A673 (cell line): ENCODE measurements around the gene GSG1L. TPM values are rescaled to one million over a fixed set of nuclear protein-coding genes. Genes with fewer than 3 reads are reported as not detected.
"Not testable (repeated sequence)": the region's sequence is repeated elsewhere in the genome, so short reads cannot be mapped to it uniquely, and the experiment has no call there.

Experiments used
- BruUV-seq: library from RNA; stranded (reverse); fragments of 400-500 nt; replicated peaks from 2 replicates; lab custom pipeline; 2021; lab: Mats Ljungman, UMichigan
- CTCF ChIA-PET: fragments of 300-600 bp; sonication (Branson Sonifier 250); formaldehyde crosslinking; loops from one replicate; lab custom pipeline; 2022; ENCODE audit warnings: antibody characterized with exemption; lab: Charles Lee
- POLR2A ChIA-PET: fragments of 300-600 bp; sonication (Branson Sonifier 250); formaldehyde crosslinking; loops from one replicate; lab custom pipeline; 2022; ENCODE audit warnings: antibody characterized with exemption; ENCODE audit not compliant: low non-redundant PET; lab: Charles Lee
- DNase-seq: peaks from one replicate; pipeline ENCODE4 v3.0.0-alpha.2; 2015; ENCODE audit warnings: low spot score
- H3K27ac ChIP-seq: fragments of 200-600 bp; sonication (generic); 2 replicates; pipeline ENCODE4 v1.5.1; 2016; ENCODE audit warnings: mixed run types, low read depth, mild to moderate bottlenecking, mixed read lengths, antibody characterized with exemption, low read length; ENCODE audit not compliant: poor library complexity, severe bottlenecking
- H3K27me3 ChIP-seq: fragments of 200-600 bp; sonication (generic); replicated peaks from 2 replicates; pipeline ENCODE4 v1.6.1; 2017; ENCODE audit warnings: mixed run types, low read depth, mild to moderate bottlenecking, mixed read lengths, antibody characterized with exemption, low read length; ENCODE audit not compliant: insufficient read depth, poor library complexity
- H3K36me3 ChIP-seq: fragments of 200-600 bp; sonication (generic); 2 replicates; pipeline ENCODE4 v1.6.1; 2016; ENCODE audit warnings: mixed run types, mild to moderate bottlenecking, mixed read lengths, antibody characterized with exemption, low read length; ENCODE audit not compliant: insufficient read depth, poor library complexity, severe bottlenecking
- H3K4me1 ChIP-seq: fragments of 200-600 bp; sonication (generic); 2 replicates; pipeline ENCODE4 v1.6.1; 2017; ENCODE audit warnings: mixed run types, mild to moderate bottlenecking, mixed read lengths, antibody characterized with exemption, low read length; ENCODE audit not compliant: insufficient read depth, poor library complexity, severe bottlenecking
- H3K4me3 ChIP-seq: fragments of 200-600 bp; sonication (generic); 2 replicates; pipeline ENCODE4 v1.5.1; 2016; ENCODE audit warnings: low read depth, mixed run types, mild to moderate bottlenecking, mixed read lengths, low read length; ENCODE audit not compliant: poor library complexity, severe bottlenecking
- H3K9me3 ChIP-seq: fragments of 200-600 bp; sonication (generic); 2 replicates; pipeline ENCODE4 v1.6.1; 2016; ENCODE audit warnings: mixed run types, low read depth, mild to moderate bottlenecking, mixed read lengths, antibody characterized with exemption, low read length; ENCODE audit not compliant: poor library complexity, severe bottlenecking
- CTCF ChIP-seq: fragments of 300-800, 200-600 bp; sonication (generic); conservative IDR thresholded peaks from 2 replicates; pipeline ENCODE4 v1.5.1; 2017; ENCODE audit warnings: low read depth, mild to moderate bottlenecking, antibody characterized with exemption, low read length, moderate library complexity, mixed read lengths
- EZH2 ChIP-seq: fragments of 200-600 bp; sonication (generic); IDR thresholded peaks from 2 replicates; pipeline ENCODE4 v1.6.1; 2017; ENCODE audit warnings: borderline replicate concordance, low read depth, mild to moderate bottlenecking, mixed read lengths, antibody characterized with exemption, low read length; ENCODE audit not compliant: poor library complexity, severe bottlenecking
- intact Hi-C: fragments of 100-400 bp; cut with micrococcal nuclease; formaldehyde crosslinking; loops from one replicate; pipeline ENCODE4 v1.10.0; 2022; ENCODE audit not compliant: unreplicated experiment
- total RNA-seq: library from RNA; stranded (reverse); gene quantifications from 2 replicates; pipeline ENCODE4 v1.2.3, GENCODE V29; 2021

GSG1L gene
- total RNA-seq, 1 experiment from 2014 or later: not detected

GRCh38 chr16:27945233-27945973 lies 118.1 kb downstream of the GSG1L start:
- ChIA-PET CTCF (no interaction called here), POLR2A (no interaction called here)
- Histone ChIP-seq H3K27me3 (peaks cover 28% of the 10 kb centered on the region), H3K4me1 (no peaks in the 10 kb centered on the region), H3K27ac (no peak overlapping the region), H3K9me3 (no peaks in the 10 kb centered on the region), H3K36me3 (no peaks in the 10 kb centered on the region), H3K4me3 (no peak overlapping the region)
- no peak for DNase-seq
- BruUV-seq: no TSS peak
- TF ChIP-seq CTCF: no peak
- no peak for TF ChIP-seq EZH2
- intact Hi-C loops: no loop called here

- no peak overlapping the region for H3K27ac ChIP-seq
- no peak overlapping the region for H3K4me3 ChIP-seq
- ChIA-PET POLR2A (no interaction called here), CTCF (interaction anchor here (0.7 kb wide), 1 partner anchor 142 kb away, joined by 4 read pairs; no protein-coding TSS in a partner anchor)
- H3K9me3 ChIP-seq: no peaks in the 10 kb centered on the region
- H3K4me1 ChIP-seq: no peaks in the 10 kb centered on the region
- H3K36me3 ChIP-seq: no peaks in the 10 kb centered on the region
- TF ChIP-seq EZH2 (no peak), CTCF (no peak)
- H3K27me3 ChIP-seq: peaks cover 26% of the 10 kb centered on the region
- no TSS peak for BruUV-seq
- DNase-seq: no peak
- intact Hi-C loops: no loop called here
Measured at GRCh38 chr16:27943766-27944165, 119.7 kb downstream of the GSG1L start.

GRCh38 chr16:27942071-27942470 lies 121.4 kb downstream of the GSG1L start:
- H3K27ac ChIP-seq, POLR2A ChIA-PET, DNase-seq, intact Hi-C loops, H3K4me3 ChIP-seq, H3K9me3 ChIP-seq, BruUV-seq, H3K4me1 ChIP-seq, CTCF ChIA-PET, H3K36me3 ChIP-seq: not testable (repeated sequence)
- peaks cover 25% of the 10 kb centered on the region for H3K27me3 ChIP-seq

- no peaks in the 10 kb centered on the region for H3K36me3 ChIP-seq
- DNase-seq: no peak
- H3K4me1 ChIP-seq: no peaks in the 10 kb centered on the region
- ChIA-PET POLR2A (no interaction called here), CTCF (no interaction called here)
- no TSS peak for BruUV-seq
- no peaks in the 10 kb centered on the region for H3K9me3 ChIP-seq
- intact Hi-C loops: no loop called here
- no peak for TF ChIP-seq CTCF
- TF ChIP-seq EZH2: no peak
- peaks cover 6% of the 10 kb centered on the region for H3K27me3 ChIP-seq
- no peak overlapping the region for H3K4me3 ChIP-seq
- H3K27ac ChIP-seq: no peak overlapping the region
Measured at GRCh38 chr16:27935076-27935475, 128.4 kb downstream of the GSG1L start.
